Measurements from ENCODE around the gene PDSS2. TPM values are rescaled to one million over a fixed set of nuclear protein-coding genes. Genes with fewer than 3 reads are reported as not detected.

The PDSS2 gene
- total and polyA plus RNA-seq, 2 donors (not counting 1 experiment from before 2014, with no cell fraction given), result 16.9 to 17.0 TPM

GRCh38 chr6:107246972-107247615 lies 212.3 kb downstream of the PDSS2 start:
- no peak overlapping the region for H3K27ac ChIP-seq (ENCODE audit: low read length in 2 of 2)
- peaks cover 3% of the 10 kb centered on the region for H3K79me2 ChIP-seq (ENCODE audit: control insufficient read depth, insufficient read depth, low read length)
- H2AFZ ChIP-seq (ENCODE audit: insufficient read depth, low read depth, low read length, poor library complexity, severe bottlenecking), result no peak overlapping the region
- H3K9me3 ChIP-seq (ENCODE audit: control extremely low read depth in 1 of 3, control insufficient read depth in 2 of 3, insufficient read depth in 1 of 3, low read length in 2 of 3), result no peaks in the 10 kb centered on the region
- Mint-ChIP-seq H3K4me3 (no peak overlapping the region), H3K27ac (no peak overlapping the region), H3K9me3 (ENCODE audit: insufficient read depth) (no peaks in the 10 kb centered on the region), H3K4me1 (peaks cover 3% of the 10 kb centered on the region), H3K27me3 (no peaks in the 10 kb centered on the region)
- no peak for TF ChIP-seq CTCF (IDR thresholded peaks at IDR 0.05)
- TF ChIP-seq EZH2 (IDR thresholded peaks at IDR 0.05; ENCODE audit: borderline replicate concordance, insufficient read depth, low read depth, low read length, poor library complexity, severe bottlenecking), result no peak
- ChIA-PET CTCF (no interaction called here), POLR2A (no interaction called here)
- DNase-seq (no peak), ATAC-seq (ENCODE audit: low read depth) (no peak)
- peaks cover 0 to 1% of the 10 kb centered on the region in 2 experiments for H3K36me3 ChIP-seq (replicated peaks in 1 of 2; ENCODE audit: control extremely low read depth in 1 of 2, control insufficient read depth in 1 of 2, extremely low read depth in 1 of 2, insufficient read depth in 2 of 2, low read length in 1 of 2)
- H3K4me1 ChIP-seq (ENCODE audit: control insufficient read depth in 2 of 2, insufficient read depth in 2 of 2, low read length in 2 of 2), result no peaks in the 10 kb centered on the region
- H4K20me1 ChIP-seq (ENCODE audit: control insufficient read depth, insufficient read depth, low read length, poor library complexity, severe bottlenecking), result no peaks in the 10 kb centered on the region
- no peak overlapping the region for H3K9ac ChIP-seq (ENCODE audit: low read length)
- H3K4me2 ChIP-seq (replicated peaks; ENCODE audit: low read depth, low read length, poor library complexity, severe bottlenecking), result no peak overlapping the region
- no peak overlapping the region for H3K4me3 ChIP-seq (ENCODE audit: control extremely low read depth in 1 of 5, extremely low read depth in 1 of 5, insufficient read depth in 1 of 5, low read depth in 2 of 5, low read length in 4 of 5)
- H3K27me3 ChIP-seq (replicated peaks in 1 of 4; ENCODE audit: control extremely low read depth in 1 of 4, control insufficient read depth in 3 of 4, insufficient read depth in 4 of 4, low read length in 3 of 4), result no peaks in the 10 kb centered on the region
- WGBS (ENCODE audit: insufficient coverage), result 100% methylated on average over 1 of the region's 6 CpGs
- intact Hi-C loops (cut with micrococcal nuclease), result no loop called here

GRCh38 chr6:107246249-107246971 lies 213.0 kb downstream of the PDSS2 start:
- no peaks in the 10 kb centered on the region for H3K27me3 ChIP-seq (replicated peaks in 1 of 4; ENCODE audit: control extremely low read depth in 1 of 4, control insufficient read depth in 3 of 4, insufficient read depth in 4 of 4, low read length in 3 of 4)
- H3K9me3 Mint-ChIP-seq (ENCODE audit: insufficient read depth), result no peaks in the 10 kb centered on the region
- no peak overlapping the region for H3K9ac ChIP-seq (ENCODE audit: low read length)
- no peaks in the 10 kb centered on the region for H4K20me1 ChIP-seq (ENCODE audit: control insufficient read depth, insufficient read depth, low read length, poor library complexity, severe bottlenecking)
- H2AFZ ChIP-seq (ENCODE audit: insufficient read depth, low read depth, low read length, poor library complexity, severe bottlenecking), result no peak overlapping the region
- no peak for DNase-seq
- ChIA-PET CTCF (no interaction called here), POLR2A (no interaction called here)
- no peak overlapping the region for H3K27ac Mint-ChIP-seq
- H3K27me3 Mint-ChIP-seq, result no peaks in the 10 kb centered on the region
- H3K27ac ChIP-seq (ENCODE audit: low read length in 2 of 2), result no peak overlapping the region
- no peak for ATAC-seq (ENCODE audit: low read depth)
- H3K4me2 ChIP-seq (replicated peaks; ENCODE audit: low read depth, low read length, poor library complexity, severe bottlenecking), result no peak overlapping the region
- no peak overlapping the region for H3K4me3 ChIP-seq (ENCODE audit: control extremely low read depth in 1 of 5, extremely low read depth in 1 of 5, insufficient read depth in 1 of 5, low read depth in 2 of 5, low read length in 4 of 5)
- H3K36me3 ChIP-seq (replicated peaks in 1 of 2; ENCODE audit: control extremely low read depth in 1 of 2, control insufficient read depth in 1 of 2, extremely low read depth in 1 of 2, insufficient read depth in 2 of 2, low read length in 1 of 2), result peaks cover 0 to 1% of the 10 kb centered on the region in 2 experiments
- H3K79me2 ChIP-seq (ENCODE audit: control insufficient read depth, insufficient read depth, low read length), result peaks cover 3% of the 10 kb centered on the region
- H3K4me3 Mint-ChIP-seq, result no peak overlapping the region
- no peak for TF ChIP-seq CTCF (IDR thresholded peaks at IDR 0.05)
- no peak for TF ChIP-seq EZH2 (IDR thresholded peaks at IDR 0.05; ENCODE audit: borderline replicate concordance, insufficient read depth, low read depth, low read length, poor library complexity, severe bottlenecking)
- no peaks in the 10 kb centered on the region for H3K9me3 ChIP-seq (ENCODE audit: control extremely low read depth in 1 of 3, control insufficient read depth in 2 of 3, insufficient read depth in 1 of 3, low read length in 2 of 3)
- peaks cover 3% of the 10 kb centered on the region for H3K4me1 Mint-ChIP-seq
- intact Hi-C loops (cut with micrococcal nuclease), result no loop called here
- no CpG with 5 or more reads among the region's 3 CpGs for WGBS (ENCODE audit: insufficient coverage)
- H3K4me1 ChIP-seq (ENCODE audit: control insufficient read depth in 2 of 2, insufficient read depth in 2 of 2, low read length in 2 of 2), result no peaks in the 10 kb centered on the region

All from B cell (primary cell).